Embryonic facial prominence (tissue), 1 donor: ENCODE data around the gene PPP1R9B.

Source experiments
- DNase-seq: peaks from one replicate; pipeline ENCODE4 v3.0.0-alpha.2; 2016; ENCODE audit errors: extremely low spot score

PPP1R9B gene

GRCh38 chr17:50173335-50173941, 23.0 kb upstream of the PPP1R9B start:
- no peak for DNase-seq

GRCh38 chr17:50172936-50173334, 22.5 kb upstream of the PPP1R9B start:
- no peak for DNase-seq

- no peak for DNase-seq
Observed at GRCh38 chr17:50172130-50172529, 21.7 kb upstream of the PPP1R9B start.

GRCh38 chr17:50171371-50172071, 21.0 kb upstream of the PPP1R9B start:
- no peak for DNase-seq

- DNase-seq = no peak
Observed at GRCh38 chr17:50170662-50171370, 20.3 kb upstream of the PPP1R9B start.

- DNase-seq = no peak
Observed at GRCh38 chr17:50169881-50170459, 19.5 kb upstream of the PPP1R9B start.

GRCh38 chr17:50169121-50169764, 18.8 kb upstream of the PPP1R9B start:
- DNase-seq = peak; percentile 75

- no peak for DNase-seq
Observed at GRCh38 chr17:50168319-50168718, 17.8 kb upstream of the PPP1R9B start.

GRCh38 chr17:50167371-50167770, 16.9 kb upstream of the PPP1R9B start:
- DNase-seq = no peak

GRCh38 chr17:50166518-50167181, 16.2 kb upstream of the PPP1R9B start:
- DNase-seq = no peak

- DNase-seq = no peak
Observed at GRCh38 chr17:50165867-50166517, 15.5 kb upstream of the PPP1R9B start, which contains the start of gene SGCA. TSS of gene SGCA (plus strand) at chr17:50166005. CDS start at chr17:50166041, 36 bp downstream.

GRCh38 chr17:50165466-50165865, 15.0 kb upstream of the PPP1R9B start:
- DNase-seq = no peak

GRCh38 chr17:50165066-50165465, 14.6 kb upstream of the PPP1R9B start:
- no peak for DNase-seq

- no peak for DNase-seq
Observed at GRCh38 chr17:50164697-50164988, 14.2 kb upstream of the PPP1R9B start.

GRCh38 chr17:50163843-50164696, 13.6 kb upstream of the PPP1R9B start:
- DNase-seq = no peak

- DNase-seq = no peak
Observed at GRCh38 chr17:50162466-50163254, 12.2 kb upstream of the PPP1R9B start.

GRCh38 chr17:50161911-50162288, 11.4 kb upstream of the PPP1R9B start:
- DNase-seq = no peak

GRCh38 chr17:50161023-50161910, 10.8 kb upstream of the PPP1R9B start:
- DNase-seq = peak; percentile 90
